Measurements from ENCODE around the gene GARIN6. TPM values are rescaled to one million over a fixed set of nuclear protein-coding genes. Genes with fewer than 3 reads are reported as not detected.
"Not testable (repeated sequence)": the region's sequence is repeated elsewhere in the genome, so short reads cannot be mapped to it uniquely, and the experiment has no call there.

The GARIN6 gene
- not detected for total RNA-seq

- H3K27ac ChIP-seq (ENCODE audit: low read depth, low read length), result no peak within 1 kb of the TSS
- H3K9ac ChIP-seq (ENCODE audit: low read depth in 1 of 3, low read length in 3 of 3), result no peak within 1 kb of the TSS
- H3K9me3 ChIP-seq (ENCODE audit: control insufficient read depth in 3 of 3, low read length in 3 of 3), result no peaks in the 10 kb centered on the region
- H3K36me3 ChIP-seq (ENCODE audit: control insufficient read depth in 3 of 3, insufficient read depth in 3 of 3, low read length in 3 of 3), result no peaks in the 10 kb centered on the region
- no peaks in the 10 kb centered on the region for H3K4me1 ChIP-seq (ENCODE audit: control insufficient read depth in 3 of 3, insufficient read depth in 3 of 3, low read length in 3 of 3)
- H3K4me3 ChIP-seq (ENCODE audit: low read length in 3 of 3), result no peak within 1 kb of the TSS
- H3K27me3 ChIP-seq (ENCODE audit: control insufficient read depth in 3 of 3, insufficient read depth in 3 of 3, low read length in 3 of 3), result no peaks in the 10 kb centered on the region
Measured at GRCh38 chr12:99647453-99647852, at the start of gene GARIN6. Gene GARIN6 (plus strand): TSS chr12:99647753. CDS start chr12:99648175, 422 bp downstream.

- Histone ChIP-seq H3K36me3 (ENCODE audit: control insufficient read depth in 3 of 3, insufficient read depth in 3 of 3, low read length in 3 of 3) (no peaks in the 10 kb centered on the region), H3K9ac (ENCODE audit: low read depth in 1 of 3, low read length in 3 of 3) (no peak overlapping the region), H3K4me3 (ENCODE audit: low read length in 3 of 3) (no peak overlapping the region), H3K27ac (ENCODE audit: low read depth, low read length) (no peak overlapping the region), H3K9me3 (ENCODE audit: control insufficient read depth in 3 of 3, low read length in 3 of 3) (no peaks in the 10 kb centered on the region), H3K27me3 (ENCODE audit: control insufficient read depth in 3 of 3, insufficient read depth in 3 of 3, low read length in 3 of 3) (no peaks in the 10 kb centered on the region), H3K4me1 (ENCODE audit: control insufficient read depth in 3 of 3, insufficient read depth in 3 of 3, low read length in 3 of 3) (no peaks in the 10 kb centered on the region)
Measured at GRCh38 chr12:99598785-99599184, 48.8 kb upstream of the GARIN6 start.

- H3K4me3 ChIP-seq (ENCODE audit: low read length in 3 of 3), result no peak overlapping the region
- no peaks in the 10 kb centered on the region for H3K36me3 ChIP-seq (ENCODE audit: control insufficient read depth in 3 of 3, insufficient read depth in 3 of 3, low read length in 3 of 3)
- H3K9me3 ChIP-seq (ENCODE audit: control insufficient read depth in 3 of 3, low read length in 3 of 3), result no peaks in the 10 kb centered on the region
- H3K4me1 ChIP-seq (ENCODE audit: control insufficient read depth in 3 of 3, insufficient read depth in 3 of 3, low read length in 3 of 3), result no peaks in the 10 kb centered on the region
- H3K27me3 ChIP-seq (ENCODE audit: control insufficient read depth in 3 of 3, insufficient read depth in 3 of 3, low read length in 3 of 3), result no peaks in the 10 kb centered on the region
- H3K27ac ChIP-seq (ENCODE audit: low read depth, low read length), result no peak overlapping the region
- H3K9ac ChIP-seq (ENCODE audit: low read depth in 1 of 3, low read length in 3 of 3), result no peak overlapping the region
Measured at GRCh38 chr12:99600388-99600787, 47.2 kb upstream of the GARIN6 start.

GRCh38 chr12:99609455-99610181 lies 37.9 kb upstream of the GARIN6 start:
- Histone ChIP-seq H3K9ac (ENCODE audit: low read depth in 1 of 3, low read length in 3 of 3) (no peak overlapping the region), H3K36me3 (ENCODE audit: control insufficient read depth in 3 of 3, insufficient read depth in 3 of 3, low read length in 3 of 3) (no peaks in the 10 kb centered on the region), H3K4me1 (ENCODE audit: control insufficient read depth in 3 of 3, insufficient read depth in 3 of 3, low read length in 3 of 3) (no peaks in the 10 kb centered on the region), H3K27me3 (ENCODE audit: control insufficient read depth in 3 of 3, insufficient read depth in 3 of 3, low read length in 3 of 3) (no peaks in the 10 kb centered on the region), H3K9me3 (ENCODE audit: control insufficient read depth in 3 of 3, low read length in 3 of 3) (no peaks in the 10 kb centered on the region), H3K27ac (ENCODE audit: low read depth, low read length) (no peak overlapping the region), H3K4me3 (ENCODE audit: low read length in 3 of 3) (no peak overlapping the region)

GRCh38 chr12:99611117-99611516 lies 36.4 kb upstream of the GARIN6 start:
- Histone ChIP-seq H3K36me3 (ENCODE audit: control insufficient read depth in 3 of 3, insufficient read depth in 3 of 3, low read length in 3 of 3) (no peaks in the 10 kb centered on the region), H3K27ac (ENCODE audit: low read depth, low read length) (no peak overlapping the region), H3K9me3 (ENCODE audit: control insufficient read depth in 3 of 3, low read length in 3 of 3) (no peaks in the 10 kb centered on the region), H3K4me3 (ENCODE audit: low read length in 3 of 3) (no peak overlapping the region), H3K27me3 (ENCODE audit: control insufficient read depth in 3 of 3, insufficient read depth in 3 of 3, low read length in 3 of 3) (no peaks in the 10 kb centered on the region), H3K9ac (ENCODE audit: low read depth in 1 of 3, low read length in 3 of 3) (no peak overlapping the region), H3K4me1 (ENCODE audit: control insufficient read depth in 3 of 3, insufficient read depth in 3 of 3, low read length in 3 of 3) (no peaks in the 10 kb centered on the region)

- Histone ChIP-seq H3K9me3 (ENCODE audit: control insufficient read depth in 3 of 3, low read length in 3 of 3) (no peaks in the 10 kb centered on the region), H3K27ac (ENCODE audit: low read depth, low read length) (no peak overlapping the region), H3K36me3 (ENCODE audit: control insufficient read depth in 3 of 3, insufficient read depth in 3 of 3, low read length in 3 of 3) (no peaks in the 10 kb centered on the region), H3K27me3 (ENCODE audit: control insufficient read depth in 3 of 3, insufficient read depth in 3 of 3, low read length in 3 of 3) (no peaks in the 10 kb centered on the region), H3K4me3 (ENCODE audit: low read length in 3 of 3) (no peak overlapping the region), H3K4me1 (ENCODE audit: control insufficient read depth in 3 of 3, insufficient read depth in 3 of 3, low read length in 3 of 3) (no peaks in the 10 kb centered on the region), H3K9ac (ENCODE audit: low read depth in 1 of 3, low read length in 3 of 3) (no peak overlapping the region)
Measured at GRCh38 chr12:99611599-99611998, 36.0 kb upstream of the GARIN6 start.

GRCh38 chr12:99618657-99619056 lies 28.9 kb upstream of the GARIN6 start:
- Histone ChIP-seq H3K27ac (ENCODE audit: low read depth, low read length) (no peak overlapping the region), H3K9ac (ENCODE audit: low read depth in 1 of 3, low read length in 3 of 3) (no peak overlapping the region), H3K27me3 (ENCODE audit: control insufficient read depth in 3 of 3, insufficient read depth in 3 of 3, low read length in 3 of 3) (no peaks in the 10 kb centered on the region), H3K36me3 (ENCODE audit: control insufficient read depth in 3 of 3, insufficient read depth in 3 of 3, low read length in 3 of 3) (no peaks in the 10 kb centered on the region), H3K9me3 (ENCODE audit: control insufficient read depth in 3 of 3, low read length in 3 of 3) (peaks cover 0 to 4% (median 3%) of the 10 kb centered on the region in 3 donors), H3K4me1 (ENCODE audit: control insufficient read depth in 3 of 3, insufficient read depth in 3 of 3, low read length in 3 of 3) (no peaks in the 10 kb centered on the region), H3K4me3 (ENCODE audit: low read length in 3 of 3) (no peak overlapping the region)

- Histone ChIP-seq H3K36me3 (ENCODE audit: control insufficient read depth in 3 of 3, insufficient read depth in 3 of 3, low read length in 3 of 3) (no peaks in the 10 kb centered on the region), H3K4me1 (ENCODE audit: control insufficient read depth in 3 of 3, insufficient read depth in 3 of 3, low read length in 3 of 3) (no peaks in the 10 kb centered on the region), H3K27ac (ENCODE audit: low read depth, low read length) (no peak overlapping the region), H3K4me3 (ENCODE audit: low read length in 3 of 3) (no peak overlapping the region), H3K9me3 (ENCODE audit: control insufficient read depth in 3 of 3, low read length in 3 of 3) (peaks cover 0 to 4% (median 3%) of the 10 kb centered on the region in 3 donors), H3K9ac (ENCODE audit: low read depth in 1 of 3, low read length in 3 of 3) (no peak overlapping the region), H3K27me3 (ENCODE audit: control insufficient read depth in 3 of 3, insufficient read depth in 3 of 3, low read length in 3 of 3) (no peaks in the 10 kb centered on the region)
Measured at GRCh38 chr12:99619389-99620158, 28.0 kb upstream of the GARIN6 start.

- H3K36me3 ChIP-seq (ENCODE audit: control insufficient read depth in 3 of 3, insufficient read depth in 3 of 3, low read length in 3 of 3), result no peaks in the 10 kb centered on the region
Measured at GRCh38 chr12:99620159-99620479, 27.4 kb upstream of the GARIN6 start.

GRCh38 chr12:99624591-99624990 lies 23.0 kb upstream of the GARIN6 start:
- not testable (repeated sequence) for H3K9me3 ChIP-seq (ENCODE audit: control insufficient read depth in 3 of 3, low read length in 3 of 3); H3K4me3 ChIP-seq (ENCODE audit: low read length in 3 of 3); H3K27me3 ChIP-seq (ENCODE audit: control insufficient read depth in 3 of 3, insufficient read depth in 3 of 3, low read length in 3 of 3); H3K4me1 ChIP-seq (ENCODE audit: control insufficient read depth in 3 of 3, insufficient read depth in 3 of 3, low read length in 3 of 3); H3K27ac ChIP-seq (ENCODE audit: low read depth, low read length); H3K36me3 ChIP-seq (ENCODE audit: control insufficient read depth in 3 of 3, insufficient read depth in 3 of 3, low read length in 3 of 3); H3K9ac ChIP-seq (ENCODE audit: low read depth in 1 of 3, low read length in 3 of 3)

More at GRCh38 chr12:99620159-99620479, 27.4 kb upstream of the GARIN6 start:
- H3K9ac ChIP-seq (ENCODE audit: low read depth in 1 of 3, low read length in 3 of 3), result no peak overlapping the region
- no peak overlapping the region for H3K27ac ChIP-seq (ENCODE audit: low read depth, low read length)
- no peak overlapping the region for H3K4me3 ChIP-seq (ENCODE audit: low read length in 3 of 3)
- no peaks in the 10 kb centered on the region for H3K27me3 ChIP-seq (ENCODE audit: control insufficient read depth in 3 of 3, insufficient read depth in 3 of 3, low read length in 3 of 3)
- peaks cover 0 to 4% (median 3%) of the 10 kb centered on the region in 3 donors for H3K9me3 ChIP-seq (ENCODE audit: control insufficient read depth in 3 of 3, low read length in 3 of 3)
- H3K4me1 ChIP-seq (ENCODE audit: control insufficient read depth in 3 of 3, insufficient read depth in 3 of 3, low read length in 3 of 3), result no peaks in the 10 kb centered on the region
